Measurements from ENCODE around the gene ACE.
"Not testable (repeated sequence)": the region's sequence is repeated elsewhere in the genome, so short reads cannot be mapped to it uniquely, and the experiment has no call there.

The ACE gene

DNA sequence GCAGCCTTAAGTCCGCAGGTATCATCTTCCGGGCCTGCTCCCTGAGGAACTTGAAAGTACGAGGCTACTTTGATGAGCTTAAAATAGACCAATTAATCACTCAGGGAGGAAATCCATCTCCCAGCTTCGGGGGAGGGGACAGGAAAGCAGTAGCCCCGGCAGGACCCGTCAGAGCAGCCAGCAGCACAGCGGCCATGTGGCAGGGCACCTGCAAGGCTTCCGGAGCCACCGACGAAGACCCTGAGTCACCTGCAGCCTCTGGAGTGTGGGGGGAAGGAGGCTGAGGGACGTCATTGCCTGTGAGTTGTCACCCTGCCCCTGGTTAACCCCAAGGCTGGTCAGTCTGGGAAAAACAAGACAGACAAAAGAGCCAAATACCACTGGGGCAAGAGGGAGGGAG lies 26.3 kb upstream of the ACE start:
- TF ChIP-seq, protein P1, sequence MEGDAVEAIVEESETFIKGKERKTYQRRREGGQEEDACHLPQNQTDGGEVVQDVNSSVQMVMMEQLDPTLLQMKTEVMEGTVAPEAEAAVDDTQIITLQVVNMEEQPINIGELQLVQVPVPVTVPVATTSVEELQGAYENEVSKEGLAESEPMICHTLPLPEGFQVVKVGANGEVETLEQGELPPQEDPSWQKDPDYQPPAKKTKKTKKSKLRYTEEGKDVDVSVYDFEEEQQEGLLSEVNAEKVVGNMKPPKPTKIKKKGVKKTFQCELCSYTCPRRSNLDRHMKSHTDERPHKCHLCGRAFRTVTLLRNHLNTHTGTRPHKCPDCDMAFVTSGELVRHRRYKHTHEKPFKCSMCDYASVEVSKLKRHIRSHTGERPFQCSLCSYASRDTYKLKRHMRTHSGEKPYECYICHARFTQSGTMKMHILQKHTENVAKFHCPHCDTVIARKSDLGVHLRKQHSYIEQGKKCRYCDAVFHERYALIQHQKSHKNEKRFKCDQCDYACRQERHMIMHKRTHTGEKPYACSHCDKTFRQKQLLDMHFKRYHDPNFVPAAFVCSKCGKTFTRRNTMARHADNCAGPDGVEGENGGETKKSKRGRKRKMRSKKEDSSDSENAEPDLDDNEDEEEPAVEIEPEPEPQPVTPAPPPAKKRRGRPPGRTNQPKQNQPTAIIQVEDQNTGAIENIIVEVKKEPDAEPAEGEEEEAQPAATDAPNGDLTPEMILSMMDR (IDR thresholded peaks at IDR 0.05): no peak
- H3K27ac ChIP-seq: no peak overlapping the region
- H3K4me3 ChIP-seq: no peak overlapping the region
- DNase-seq (ENCODE audit: low spot score): no peak

- Histone ChIP-seq H3K27ac (no peak overlapping the region), H3K4me3 (no peak overlapping the region)
- DNase-seq (ENCODE audit: low spot score): no peak
- TF ChIP-seq, protein P1 (IDR thresholded peaks at IDR 0.05): no peak
Measured at GRCh38 chr17:63451150-63451549, 25.7 kb upstream of the ACE start.

- no peak for DNase-seq (ENCODE audit: low spot score)
Measured at GRCh38 chr17:63452046-63452961, 24.6 kb upstream of the ACE start.

DNA sequence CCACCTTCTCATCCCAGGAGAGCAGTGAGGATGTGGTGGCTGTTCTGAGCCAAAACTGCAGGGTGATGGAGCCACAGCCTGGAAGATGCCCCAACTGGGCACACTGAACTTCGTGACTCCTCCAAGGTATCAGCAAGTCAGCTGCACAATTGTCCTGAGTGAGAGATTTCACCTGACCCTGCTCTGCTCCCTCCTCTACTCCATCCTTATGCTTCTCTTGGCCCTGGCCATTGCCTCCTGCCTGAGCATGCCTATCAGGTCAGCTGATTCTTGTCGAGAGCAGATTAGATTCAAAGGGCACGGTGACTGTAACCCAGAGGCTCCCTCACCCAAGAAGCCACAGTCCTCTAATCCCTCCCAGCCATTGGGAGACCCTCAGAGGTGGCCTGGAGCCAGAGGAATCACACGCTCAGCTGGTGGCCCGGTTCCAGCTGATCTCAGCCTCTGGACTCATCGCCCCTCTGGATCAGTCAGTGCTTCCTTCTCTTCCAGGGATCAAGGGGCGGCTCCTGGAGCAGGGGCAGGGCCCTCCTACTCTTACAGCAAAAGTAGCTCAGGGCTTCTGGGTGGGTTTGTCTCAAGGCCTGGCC lies 23.8 kb upstream of the ACE start:
- Histone ChIP-seq H3K4me3 (no peak overlapping the region), H3K27ac (no peak overlapping the region)
- no peak for DNase-seq (ENCODE audit: low spot score)
- TF ChIP-seq, protein P1 (IDR thresholded peaks at IDR 0.05): no peak

More at GRCh38 chr17:63452046-63452961, 24.6 kb upstream of the ACE start:
- Histone ChIP-seq H3K4me3 (no peak overlapping the region), H3K27ac (no peak overlapping the region)
- TF ChIP-seq, protein P1 (IDR thresholded peaks at IDR 0.05): no peak

GRCh38 chr17:63454357-63454756 lies 22.5 kb upstream of the ACE start:
- DNase-seq (ENCODE audit: low spot score); H3K27ac ChIP-seq: not testable (repeated sequence)

DNA sequence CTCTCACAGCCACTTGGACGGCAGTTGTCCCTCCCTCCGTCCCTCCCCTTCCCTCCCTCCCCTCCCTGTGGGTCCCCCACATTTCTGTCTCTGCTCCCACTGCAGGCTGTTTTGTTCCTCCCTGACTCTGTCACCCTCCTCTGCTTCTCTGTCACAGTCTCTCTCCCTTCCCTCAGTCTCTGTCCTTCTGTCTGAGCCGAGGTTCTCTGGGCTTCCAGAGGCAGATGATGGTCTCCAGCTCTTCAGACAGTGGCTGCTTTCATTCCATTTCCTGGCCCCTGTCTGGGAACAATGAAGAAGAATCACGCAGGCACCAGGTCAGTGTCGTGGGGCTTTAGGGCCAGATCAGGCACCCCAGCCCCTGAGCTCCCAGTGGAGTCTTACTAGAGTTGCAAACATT lies 21.9 kb upstream of the ACE start:
- no peak for DNase-seq (ENCODE audit: low spot score)
- H3K27ac ChIP-seq: no peak overlapping the region

More at GRCh38 chr17:63454357-63454756, 22.5 kb upstream of the ACE start:
- not testable (repeated sequence) for H3K4me3 ChIP-seq

GRCh38 chr17:63455417-63455816 lies 21.4 kb upstream of the ACE start:
- Histone ChIP-seq H3K4me3 (no peak overlapping the region), H3K27ac (no peak overlapping the region)
- TF ChIP-seq, protein P1 (IDR thresholded peaks at IDR 0.05): no peak
- DNase-seq (ENCODE audit: low spot score): no peak

More for the DNA sequence above, 21.9 kb upstream of the ACE start:
- TF ChIP-seq, protein P1 (IDR thresholded peaks at IDR 0.05): no peak
- H3K4me3 ChIP-seq: no peak overlapping the region

Data from coronary artery (tissue), 2 donors.